Measurements from ENCODE around the gene PIGZ. TPM values are rescaled to one million over a fixed set of nuclear protein-coding genes. Genes with fewer than 3 reads are reported as not detected.
"Not testable (repeated sequence)": the region's sequence is repeated elsewhere in the genome, so short reads cannot be mapped to it uniquely, and the experiment has no call there.

PIGZ gene
- total RNA-seq, 1 donor from 2014 or later, result 2.0 TPM

DNA sequence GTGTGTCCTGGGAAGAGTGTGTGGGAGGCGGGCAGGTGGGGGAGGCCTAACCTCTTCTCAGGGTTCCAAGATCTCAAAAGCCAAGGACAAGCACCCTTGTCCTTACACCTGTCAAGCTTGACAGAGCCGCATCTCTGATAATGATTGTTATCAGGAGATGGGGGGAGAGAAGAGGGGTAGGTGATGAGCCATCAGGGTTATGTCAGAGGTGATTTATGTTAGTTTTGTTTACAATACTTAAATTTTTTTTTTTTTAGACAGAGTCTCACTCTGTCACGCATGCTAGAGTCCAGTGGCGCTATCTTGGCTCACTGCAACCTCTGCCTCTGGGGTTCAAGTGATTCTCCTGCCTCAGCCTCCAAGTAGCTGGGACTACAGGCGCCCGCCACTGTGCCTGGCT is 18.9 kb downstream of the PIGZ start:
- no peak for DNase-seq (ENCODE audit: low read depth in 2 of 2)

DNA sequence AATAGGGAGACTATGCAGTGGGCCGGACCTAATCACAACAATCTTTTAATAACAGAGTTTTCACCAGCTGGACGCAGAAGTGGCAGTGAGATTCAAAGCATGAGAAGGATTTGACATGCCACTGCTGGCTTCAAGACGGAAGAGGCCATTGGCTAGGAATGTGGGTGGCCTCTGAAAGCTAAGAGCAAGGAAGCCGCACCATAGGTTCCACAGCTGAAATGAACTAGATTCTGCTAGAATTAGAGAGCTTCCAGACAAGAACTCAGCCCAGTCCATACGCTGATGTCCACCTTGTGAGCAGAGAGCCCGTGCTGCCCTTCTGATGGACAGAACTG is 19.4 kb downstream of the PIGZ start:
- no peak for DNase-seq (ENCODE audit: low read depth in 2 of 2)

DNA sequence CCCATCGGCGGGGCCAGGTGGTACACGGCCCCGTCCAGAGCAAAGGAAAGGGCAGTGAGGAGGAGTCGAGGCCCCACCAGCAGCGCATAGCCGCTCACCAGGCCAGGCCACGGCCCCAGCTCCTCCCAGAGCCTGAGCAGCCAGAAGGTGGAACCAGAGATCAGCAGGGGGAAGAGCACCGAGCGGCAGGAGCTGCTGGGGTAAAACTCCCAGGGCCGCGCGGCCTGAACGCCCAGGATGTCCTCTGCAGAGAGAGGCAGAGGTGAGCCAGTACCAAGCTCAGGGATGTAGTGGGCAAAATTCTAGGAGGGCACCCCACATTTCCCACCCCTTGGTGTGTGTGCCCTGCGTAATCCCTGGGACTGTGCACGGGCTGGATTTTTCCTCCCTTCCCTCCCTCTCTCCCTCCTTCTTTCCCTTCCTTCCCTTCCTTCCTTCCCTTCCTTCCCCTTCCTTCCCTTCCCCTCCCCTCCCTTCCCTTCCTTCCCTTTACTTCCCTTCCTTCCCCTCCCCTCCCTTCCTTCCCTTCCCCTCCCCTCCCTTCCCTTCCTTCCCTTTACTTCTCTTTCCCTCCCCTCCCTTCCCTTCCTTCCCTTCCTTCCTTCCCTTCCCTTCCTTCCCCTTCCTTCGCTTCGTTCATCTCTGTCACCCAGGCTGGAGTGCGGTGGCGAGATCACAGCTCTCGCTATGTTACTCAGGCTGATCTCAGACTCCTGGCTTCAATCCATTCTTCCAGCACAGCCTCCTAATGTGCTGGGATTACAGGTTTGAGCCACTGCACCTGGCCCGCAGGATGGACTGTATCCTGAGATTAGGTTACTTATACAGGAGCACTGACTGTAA is 20.0 kb downstream of the PIGZ start:
- no peak for DNase-seq (ENCODE audit: low read depth in 2 of 2)

DNA sequence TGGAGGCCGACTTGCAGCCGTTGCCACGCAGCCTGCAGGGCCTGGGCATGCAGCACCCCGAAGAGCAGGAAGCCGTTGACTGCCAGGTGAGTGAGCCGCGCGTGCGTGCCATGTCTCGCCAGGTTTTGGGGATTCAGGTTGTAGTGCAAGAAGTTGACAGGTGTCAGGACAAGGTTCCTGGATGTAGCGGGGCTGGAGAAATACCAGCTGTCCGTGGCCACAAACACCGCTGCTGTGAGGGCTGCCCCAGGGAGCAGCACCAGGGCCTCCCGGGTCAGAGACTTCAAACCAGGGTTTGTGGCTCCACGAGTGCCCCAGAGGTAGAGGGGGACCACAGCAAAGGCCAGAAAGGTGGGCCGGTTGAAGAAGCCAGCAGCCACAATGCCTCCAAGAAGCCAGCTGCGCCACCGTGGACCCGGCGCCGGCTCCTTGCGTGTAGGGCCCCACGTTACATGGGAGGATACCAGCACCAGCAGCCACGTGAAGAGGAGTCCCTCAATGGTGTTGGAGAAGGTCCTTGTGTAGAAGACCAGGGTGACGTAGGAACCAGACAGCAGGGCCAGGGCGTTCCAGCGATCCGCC is 20.7 kb downstream of the PIGZ start:
- no peak for DNase-seq (ENCODE audit: low read depth in 2 of 2)

DNA sequence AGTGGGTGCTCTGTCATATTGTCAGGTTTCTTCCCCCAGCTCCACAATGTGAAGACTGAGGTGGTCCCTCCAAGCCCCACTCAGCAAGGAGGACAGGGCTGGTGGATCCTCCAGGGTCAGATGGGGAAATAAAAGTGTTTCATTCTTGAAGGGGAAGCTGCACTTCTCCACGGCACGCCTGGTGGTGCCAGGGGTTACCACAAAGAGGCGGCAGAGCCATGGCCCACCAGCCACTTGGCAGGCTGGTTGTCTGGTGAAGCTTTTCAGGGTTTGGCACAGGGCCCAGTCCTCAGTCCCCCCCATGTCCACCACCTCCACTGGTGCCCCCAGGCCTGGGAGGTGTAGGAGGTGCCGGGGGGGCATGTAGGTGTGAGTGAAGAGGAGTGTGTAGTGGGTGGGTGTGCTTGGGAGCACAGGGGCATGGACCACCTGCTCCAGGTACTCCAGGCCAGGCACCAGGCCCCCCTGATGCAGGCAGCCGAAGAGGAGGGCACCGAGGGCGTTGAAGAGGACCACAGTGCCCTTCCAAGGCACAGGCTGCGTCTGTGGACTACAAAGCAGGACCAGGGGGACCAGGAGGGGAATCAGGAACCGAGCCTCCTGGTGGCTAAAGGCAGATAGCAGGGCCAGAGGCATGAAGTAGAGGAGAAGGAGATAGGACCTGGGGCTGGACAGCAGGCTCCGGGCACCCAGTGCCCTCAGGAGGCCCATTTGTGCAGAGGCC is 21.3 kb downstream of the PIGZ start:
- no peak for DNase-seq (ENCODE audit: low read depth in 2 of 2)

DNA sequence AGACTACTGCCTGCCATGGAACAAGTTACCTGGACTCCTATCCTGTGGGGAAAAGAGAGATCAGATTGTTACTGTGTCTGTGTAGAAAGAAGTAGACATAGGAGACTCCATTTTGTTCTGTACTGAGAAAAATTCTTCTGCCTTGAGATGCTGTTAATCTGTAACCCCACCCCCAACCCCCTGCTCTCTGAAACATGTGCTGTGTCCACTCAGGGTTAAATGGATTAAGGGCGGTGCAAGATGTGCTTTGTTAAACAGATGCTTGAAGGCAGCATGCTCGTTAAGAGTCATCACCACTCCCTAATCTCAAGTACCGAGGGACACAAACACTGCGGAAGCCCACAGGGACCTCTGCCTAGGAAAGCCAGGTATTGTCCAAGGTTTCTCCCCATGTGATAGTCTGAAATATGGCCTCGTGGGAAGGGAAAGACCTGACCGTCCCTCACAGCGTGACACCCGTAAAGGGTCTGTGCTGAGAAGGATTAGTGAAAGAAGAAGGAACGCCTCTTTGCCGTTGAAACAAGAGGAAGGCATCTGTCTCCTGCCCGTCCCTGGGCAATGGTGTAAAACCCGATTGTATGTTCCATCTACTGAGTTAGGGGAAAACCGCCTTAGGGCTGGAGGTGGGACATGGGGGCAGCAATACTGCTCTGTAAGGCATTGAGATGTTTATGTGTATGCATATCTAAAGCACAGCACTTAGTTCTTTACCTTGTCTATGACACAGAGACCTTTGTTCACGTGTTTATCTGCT is 24.4 kb downstream of the PIGZ start:
- not testable (repeated sequence) for DNase-seq (ENCODE audit: low read depth in 2 of 2)

DNA sequence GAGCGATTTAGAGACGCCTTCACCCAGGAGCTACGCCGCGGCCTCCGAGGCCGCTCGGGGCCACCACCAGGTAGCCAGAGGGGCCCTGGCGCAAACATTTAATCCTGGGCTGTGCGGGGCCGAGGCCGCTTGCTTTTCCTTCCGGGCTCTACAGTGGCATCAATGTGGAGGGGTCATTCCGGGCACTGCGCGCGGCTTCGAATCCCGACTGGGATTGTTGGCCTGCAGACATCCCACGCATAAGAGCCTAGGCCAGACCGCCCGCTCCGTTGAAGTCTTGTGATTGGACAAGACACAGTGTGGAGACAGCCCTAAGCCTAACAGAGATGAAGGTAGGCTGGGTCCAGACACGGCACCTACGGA is 25.7 kb downstream of the PIGZ start:
- DNase-seq (ENCODE audit: low read depth in 2 of 2), result no peak

DNA sequence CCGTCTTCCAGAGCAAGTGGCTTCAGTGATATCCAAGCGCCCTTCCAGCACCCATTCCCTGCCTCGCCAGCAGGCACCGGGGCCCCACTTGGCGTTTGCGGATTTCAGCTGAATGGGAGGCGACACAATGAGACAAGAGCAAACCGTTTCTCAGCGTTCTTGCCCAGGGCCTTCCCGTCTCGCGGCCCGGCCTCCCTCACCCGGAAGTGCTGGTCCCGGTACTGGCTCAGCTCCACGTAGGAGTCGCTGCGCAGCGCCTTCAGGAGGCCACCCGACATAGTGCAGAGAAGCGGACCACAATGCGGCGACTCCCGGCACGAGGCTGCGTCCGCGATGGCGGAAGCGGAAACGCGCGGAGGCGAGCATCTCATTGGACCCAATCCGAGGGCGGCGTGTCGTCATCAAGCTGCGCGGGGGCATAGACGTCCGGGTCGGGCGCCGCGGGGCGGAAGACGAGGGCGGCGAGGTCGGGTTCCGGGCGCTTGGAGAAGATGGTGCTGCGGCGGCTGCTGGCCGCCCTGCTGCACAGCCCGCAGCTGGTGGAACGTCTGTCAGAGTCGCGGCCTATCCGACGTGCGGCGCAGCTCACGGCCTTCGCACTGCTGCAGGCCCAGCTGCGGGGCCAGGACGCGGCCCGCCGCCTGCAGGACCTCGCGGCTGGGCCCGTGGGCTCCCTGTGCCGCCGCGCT is 26.3 kb downstream of the PIGZ start, which contains the start of gene NCBP2:
NCBP2 (minus strand) TSS at position 303 of the 689 bp plus-strand sequence; CDS start at position 278, 25 bp downstream.
- DNase-seq (ENCODE audit: low read depth in 2 of 2), result peak; percentile 99

DNA sequence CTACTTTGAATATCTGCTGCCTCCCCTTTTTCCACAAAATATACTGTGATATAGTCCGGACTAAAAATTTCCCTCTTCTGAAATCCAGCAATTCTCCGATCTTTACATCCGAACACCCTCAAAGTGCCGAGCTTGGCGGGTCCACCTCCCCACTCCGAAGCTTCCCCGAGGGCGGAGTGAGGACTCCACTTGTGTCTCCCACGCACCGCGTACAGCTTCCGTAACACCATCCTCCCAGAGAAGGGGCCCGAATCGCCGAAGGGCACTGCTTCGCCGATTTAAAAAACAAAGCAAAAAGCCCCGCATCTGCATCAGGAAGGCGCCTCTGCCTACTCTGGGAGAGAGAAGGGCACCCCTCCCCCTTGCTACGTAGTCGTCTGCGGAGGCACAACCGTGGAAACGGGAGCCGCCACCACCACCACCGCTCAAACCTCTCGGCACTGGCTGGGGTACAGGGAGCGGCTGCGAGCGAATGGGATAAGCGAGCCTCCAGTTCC is 26.9 kb downstream of the PIGZ start:
- peak; percentile 58 to 64 for DNase-seq (ENCODE audit: low read depth in 2 of 2)

DNA sequence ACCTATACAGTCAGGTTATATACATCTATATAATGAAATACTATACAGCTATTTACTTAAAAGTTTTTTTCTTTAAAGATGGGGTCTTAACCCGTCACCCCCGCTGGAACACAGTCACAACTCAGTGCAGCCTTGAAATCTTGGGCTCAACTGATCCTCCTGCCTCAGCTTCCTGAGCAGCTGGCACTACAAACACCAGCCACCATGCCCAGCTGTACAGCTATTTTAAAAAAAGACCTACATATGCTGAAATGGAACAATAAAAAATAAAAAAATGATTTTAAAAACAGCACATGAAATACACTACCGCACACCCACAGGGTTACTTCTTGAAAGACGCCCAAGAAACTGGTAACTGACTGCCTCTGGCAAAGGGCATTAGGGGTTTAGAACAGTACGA is 30.1 kb downstream of the PIGZ start:
- no peak for DNase-seq (ENCODE audit: low read depth in 2 of 2)

DNA sequence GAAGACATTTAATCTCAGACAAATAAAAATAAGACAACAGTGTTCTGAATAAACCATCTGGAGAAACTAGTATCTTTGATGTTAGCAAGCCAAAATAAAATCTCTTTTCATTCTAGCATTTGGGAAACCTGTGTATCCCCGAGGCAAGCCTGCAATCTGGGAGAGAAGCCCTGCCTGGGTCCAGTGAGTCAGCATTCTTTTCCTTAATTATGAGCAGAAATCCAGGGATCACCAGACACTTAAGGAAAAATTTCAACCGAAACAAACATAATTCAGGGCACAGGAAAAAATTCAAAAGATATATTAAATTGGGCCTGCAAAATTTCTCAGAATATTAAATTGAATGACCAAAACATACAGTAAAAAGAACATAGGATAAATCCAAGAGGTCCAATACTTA is 30.5 kb downstream of the PIGZ start:
- DNase-seq (ENCODE audit: low read depth in 2 of 2), result no peak

DNA sequence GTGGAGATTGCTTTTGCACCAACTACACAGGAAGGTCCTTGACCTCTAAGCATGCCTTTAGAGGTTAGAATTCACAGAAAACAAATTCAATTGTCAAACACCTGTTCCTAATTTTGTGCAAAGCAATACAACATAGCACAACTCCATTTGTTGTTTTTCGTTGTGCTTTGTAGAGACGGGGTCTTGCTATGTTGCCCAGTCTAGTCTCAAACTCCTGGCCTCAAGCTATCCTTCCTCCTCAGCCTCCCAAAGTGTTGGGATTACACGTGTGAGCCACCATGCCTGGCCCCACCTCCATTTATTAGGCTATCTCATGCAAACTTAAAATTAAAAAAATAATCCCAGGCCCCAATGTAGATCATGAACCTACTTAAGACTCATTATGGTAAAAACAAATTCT is 32.3 kb downstream of the PIGZ start:
- no peak for DNase-seq (ENCODE audit: low read depth in 2 of 2)

DNA sequence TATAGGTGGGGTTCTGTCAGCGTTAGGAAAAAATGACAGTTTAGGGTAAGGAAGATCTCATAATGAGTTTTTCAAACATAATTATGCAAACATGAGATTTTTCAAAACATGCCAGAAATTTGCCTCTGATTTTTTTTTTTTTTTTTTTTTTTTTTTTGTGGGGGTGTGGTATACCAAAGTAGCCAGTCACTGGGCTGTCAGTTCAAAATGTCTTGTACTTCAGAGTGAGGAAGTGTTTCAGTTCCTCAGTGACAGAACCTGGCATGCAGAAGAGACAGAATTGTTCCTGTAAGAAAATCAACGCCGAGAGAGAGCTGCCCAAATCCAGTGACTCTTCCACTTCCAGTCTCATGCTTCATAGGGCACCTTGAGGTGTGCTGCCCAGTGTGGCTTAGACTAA is 36.0 kb downstream of the PIGZ start:
- DNase-seq (ENCODE audit: low read depth in 2 of 2), result no peak

DNA sequence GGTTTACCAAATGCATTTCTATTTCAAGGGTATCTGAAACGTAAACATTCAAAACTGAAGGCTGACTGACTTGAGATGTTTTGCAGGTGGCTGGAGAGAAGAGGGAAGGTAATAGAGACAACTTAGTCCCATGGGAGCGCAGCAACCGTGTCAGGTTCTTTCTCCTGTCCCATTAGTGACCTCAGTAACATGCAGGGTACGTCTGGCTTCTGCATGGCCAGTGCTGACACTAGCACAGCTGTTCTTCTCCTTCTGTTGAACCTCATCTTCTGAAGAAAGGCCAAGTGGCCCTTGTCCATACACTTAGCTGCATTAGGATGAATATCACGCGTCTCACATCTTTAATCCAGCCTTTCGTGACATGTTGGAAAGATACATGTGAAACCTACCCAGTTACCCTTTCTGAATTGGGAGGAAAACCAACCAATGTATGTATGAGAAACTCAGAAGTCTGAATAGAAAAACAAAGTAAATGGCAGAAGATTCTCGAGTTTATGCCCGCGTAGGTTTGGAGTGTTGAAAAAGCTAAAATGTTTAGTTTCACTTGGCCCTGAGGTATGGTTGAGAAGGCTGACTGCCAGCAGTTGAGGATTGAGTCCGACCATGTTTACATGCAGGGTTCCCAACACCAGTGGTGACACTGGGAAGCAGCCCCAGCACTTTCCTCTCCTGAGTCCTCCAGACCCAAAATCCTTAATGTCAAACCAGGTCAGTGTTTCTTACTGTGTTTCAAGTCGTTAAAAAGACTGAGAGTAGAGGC is 36.6 kb downstream of the PIGZ start:
- DNase-seq (ENCODE audit: low read depth in 2 of 2), result no peak

DNA sequence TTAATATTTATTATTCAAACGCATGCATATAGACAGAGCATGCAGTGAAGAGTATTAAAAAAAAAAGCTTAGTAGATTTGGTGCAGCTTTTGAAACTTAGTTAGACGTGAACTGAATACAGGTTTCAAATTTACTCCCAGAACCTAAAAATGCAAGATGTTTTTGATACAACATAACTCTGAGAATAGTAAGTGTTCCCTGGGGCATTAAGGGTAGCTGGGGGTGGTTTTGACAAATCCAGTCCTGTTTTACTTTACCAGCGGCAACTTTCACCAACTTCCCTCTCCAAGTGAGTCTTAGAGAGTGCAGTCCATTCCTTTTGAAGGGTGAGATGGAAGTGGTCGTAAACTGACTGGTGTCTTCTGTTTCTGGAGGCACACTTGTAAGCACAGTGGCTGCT is 37.5 kb downstream of the PIGZ start:
- no peak for DNase-seq (ENCODE audit: low read depth in 2 of 2)

DNA sequence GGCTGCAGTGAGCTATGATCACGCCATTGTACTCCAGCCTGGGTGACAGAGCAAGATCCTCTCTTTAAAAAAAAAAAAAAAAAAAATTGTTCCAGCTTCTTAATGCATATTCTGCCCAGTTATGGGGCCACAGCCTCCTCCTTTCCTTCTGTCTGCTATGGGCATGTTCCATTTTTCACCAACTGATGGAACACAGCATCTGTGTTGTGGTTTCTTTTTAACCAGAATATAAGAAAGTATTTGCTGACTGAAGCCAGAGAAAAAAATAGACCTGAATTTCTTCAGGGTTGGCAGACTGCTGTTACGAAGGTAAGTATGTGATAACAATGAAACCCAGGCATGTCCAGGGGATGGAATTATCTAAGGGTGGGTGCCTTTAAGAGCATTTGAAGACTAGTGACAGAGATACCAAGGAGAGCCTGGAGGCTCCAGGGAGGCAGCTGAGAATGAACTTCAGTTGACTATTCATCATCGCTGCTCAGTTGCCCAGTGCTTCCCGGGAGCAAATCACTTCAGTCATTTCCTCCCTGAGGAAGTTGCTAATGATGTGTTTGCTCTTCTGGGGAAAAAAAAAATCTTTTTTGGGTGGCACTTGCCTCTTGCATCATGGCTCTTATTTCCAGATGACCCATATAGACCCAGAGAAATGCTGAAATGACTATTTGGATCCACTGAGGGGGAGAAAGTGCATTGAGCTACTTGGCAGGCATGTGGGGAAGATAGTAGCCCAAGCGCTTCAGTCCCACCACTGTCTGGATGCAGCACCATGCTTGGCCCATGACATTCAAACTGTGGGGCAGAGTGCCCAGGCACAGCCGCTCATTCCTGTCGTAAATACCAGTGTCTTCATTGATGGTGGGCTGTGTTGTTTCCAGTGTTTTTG is 40.8 kb downstream of the PIGZ start:
- DNase-seq (ENCODE audit: low read depth in 2 of 2), result peak in 1 of 2 donors; percentile 57

DNA sequence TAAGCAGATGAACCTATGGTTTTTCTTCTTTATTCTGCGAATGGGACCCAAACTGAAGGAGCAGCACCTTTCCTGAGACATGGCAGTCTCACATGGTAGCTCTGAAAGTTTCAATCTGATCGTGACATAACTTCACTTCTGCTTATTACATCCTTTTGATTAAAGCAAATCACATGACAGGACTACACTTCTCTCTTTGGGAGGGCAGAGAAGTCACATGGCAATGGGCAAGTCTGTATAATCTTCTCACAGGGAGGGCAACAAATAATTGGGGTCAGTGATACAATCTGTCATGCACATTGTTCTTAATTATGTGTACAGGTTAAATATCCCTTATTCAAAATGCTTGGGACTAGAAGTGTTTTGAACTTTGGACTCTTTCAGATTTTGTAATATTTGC is 47.9 kb downstream of the PIGZ start:
- DNase-seq (ENCODE audit: low read depth in 2 of 2), result no peak

DNA sequence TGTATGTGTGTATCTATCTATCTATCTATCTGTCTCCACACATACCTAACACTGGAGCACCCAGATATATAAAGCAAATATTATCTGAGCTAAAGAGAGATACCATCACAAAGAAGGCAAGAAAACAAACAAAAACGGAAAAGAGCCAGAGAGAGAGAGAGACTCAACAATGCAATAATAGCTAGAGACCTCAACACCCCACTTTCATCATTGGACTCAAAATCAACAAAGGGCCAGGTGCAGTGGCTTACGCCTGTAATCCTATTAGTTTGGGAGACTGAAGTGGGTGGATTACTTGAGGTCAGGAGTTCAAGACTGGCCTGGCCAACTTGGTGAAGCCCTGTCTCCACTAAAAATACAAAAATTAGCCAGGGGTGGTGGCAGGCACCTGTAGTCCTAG is 49.7 kb downstream of the PIGZ start:
- no peak for DNase-seq (ENCODE audit: low read depth in 2 of 2)

DNA sequence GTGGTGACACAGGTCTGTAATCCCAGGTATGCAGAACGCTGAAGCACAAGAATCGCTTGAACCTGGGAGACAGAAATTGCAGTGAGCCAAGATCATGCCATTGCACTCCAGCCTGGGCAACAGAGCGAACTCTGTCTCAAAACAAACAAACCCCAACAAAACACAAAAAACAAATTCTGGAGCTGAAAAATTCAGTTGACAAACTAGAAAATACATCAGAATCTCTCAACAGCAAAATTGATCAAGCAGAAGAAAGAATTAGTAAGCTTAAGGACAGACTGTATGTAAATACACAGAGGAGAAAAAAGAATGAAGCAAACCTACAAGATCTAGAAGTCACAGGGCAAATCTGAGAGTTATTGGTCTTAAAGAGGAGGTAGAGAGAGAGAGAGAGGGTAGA is 51.6 kb downstream of the PIGZ start:
- DNase-seq (ENCODE audit: low read depth in 2 of 2), result no peak
